ENCODE results near the gene TMEM147.

The TMEM147 gene

GRCh38 chr19:35521124-35521743 is 24.2 kb upstream of the TMEM147 start:
- peak; percentile 63 for DNase-seq

- DNase-seq: no peak
These were observed 22.6 kb upstream of the TMEM147 start for GRCh38 chr19:35522745-35523327.

- DNase-seq: no peak
These were observed 21.1 kb upstream of the TMEM147 start for GRCh38 chr19:35524181-35524837.

- no peak for DNase-seq
These were observed 19.6 kb upstream of the TMEM147 start for GRCh38 chr19:35525873-35526272.

- no peak for DNase-seq
These were observed 17.0 kb upstream of the TMEM147 start, which contains the start of gene SBSN for GRCh38 chr19:35528218-35529038. Gene SBSN (minus strand): TSS chr19:35528311. CDS start chr19:35528281, 30 bp downstream.

GRCh38 chr19:35529241-35530218 is 15.9 kb upstream of the TMEM147 start:
- no peak for DNase-seq

- peak; percentile 65 for DNase-seq
These were observed 14.1 kb upstream of the TMEM147 start for GRCh38 chr19:35531291-35531690.

GRCh38 chr19:35533201-35533821 is 12.1 kb upstream of the TMEM147 start, which contains the start of gene GAPDHS:
Gene GAPDHS (plus strand): TSS chr19:35533456. CDS start chr19:35533528, 72 bp downstream.
- no peak for DNase-seq

GRCh38 chr19:35533822-35534392 is 11.5 kb upstream of the TMEM147 start:
- DNase-seq: peak; percentile 58

GRCh38 chr19:35534803-35535480 is 10.5 kb upstream of the TMEM147 start:
- peak; percentile 27 for DNase-seq

GRCh38 chr19:35539314-35539713 is 6.1 kb upstream of the TMEM147 start:
- no peak for DNase-seq

GRCh38 chr19:35539850-35540249 is 5.6 kb upstream of the TMEM147 start:
- DNase-seq: no peak

GRCh38 chr19:35540356-35540927 is 5.0 kb upstream of the TMEM147 start:
- no peak for DNase-seq

- DNase-seq: no peak
These were observed 3.2 kb upstream of the TMEM147 start for GRCh38 chr19:35542209-35542608.

- no peak for DNase-seq
These were observed 1.9 kb upstream of the TMEM147 start for GRCh38 chr19:35543280-35544109.

GRCh38 chr19:35544110-35544802 is 1.2 kb upstream of the TMEM147 start:
- DNase-seq: no peak

GRCh38 chr19:35545855-35546381 is 492 bp downstream of the TMEM147 start:
- peak; percentile 70 for DNase-seq

- DNase-seq: no peak
These were observed 1.1 kb downstream of the TMEM147 start for GRCh38 chr19:35546532-35546931.

Measured in DMS53 (cell line).